Measurements from ENCODE around the gene CDC23.
A peak's percentile ranks its signal among the peaks of the same experiment; 100 is the strongest.

DNA sequence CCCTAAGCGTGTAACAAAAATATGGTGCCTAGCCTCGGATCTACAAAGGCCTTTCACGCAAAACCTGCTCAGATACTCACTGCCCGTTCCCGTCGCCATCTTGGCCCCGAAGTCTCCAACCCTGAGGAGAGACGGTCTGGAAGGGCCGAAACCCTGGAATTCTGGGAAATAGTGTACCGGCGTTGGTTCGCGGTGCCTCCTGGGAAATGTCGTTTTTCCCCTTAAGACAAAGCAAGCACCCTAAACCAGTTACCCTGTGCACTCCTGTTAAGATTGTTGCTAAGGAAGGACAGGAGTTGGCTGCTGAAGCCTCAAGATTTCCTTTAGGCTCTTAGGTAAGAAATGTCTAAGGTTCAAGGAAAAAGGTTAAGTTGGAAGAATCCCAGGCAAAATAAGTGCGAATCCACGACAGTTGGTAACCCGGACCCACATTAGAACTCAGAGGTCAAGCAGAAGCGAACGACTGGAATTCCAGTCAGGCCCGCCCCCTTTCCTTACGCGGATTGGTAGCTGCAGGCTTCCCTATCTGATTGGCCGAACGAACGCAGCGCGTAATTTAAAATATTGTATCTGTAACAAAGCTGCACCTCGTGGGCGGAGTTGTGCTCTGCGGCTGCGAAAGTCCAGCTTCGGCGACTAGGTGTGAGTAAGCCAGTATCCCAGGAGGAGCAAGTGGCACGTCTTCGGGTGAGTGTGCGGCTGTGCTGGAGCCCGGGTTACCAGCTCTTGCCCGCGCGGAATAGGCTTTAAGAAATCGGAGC lies 34.4 kb downstream of the CDC23 start, which contains the start of the genes BRD8 and KIF20A:
- TF ChIP-seq, protein P1, sequence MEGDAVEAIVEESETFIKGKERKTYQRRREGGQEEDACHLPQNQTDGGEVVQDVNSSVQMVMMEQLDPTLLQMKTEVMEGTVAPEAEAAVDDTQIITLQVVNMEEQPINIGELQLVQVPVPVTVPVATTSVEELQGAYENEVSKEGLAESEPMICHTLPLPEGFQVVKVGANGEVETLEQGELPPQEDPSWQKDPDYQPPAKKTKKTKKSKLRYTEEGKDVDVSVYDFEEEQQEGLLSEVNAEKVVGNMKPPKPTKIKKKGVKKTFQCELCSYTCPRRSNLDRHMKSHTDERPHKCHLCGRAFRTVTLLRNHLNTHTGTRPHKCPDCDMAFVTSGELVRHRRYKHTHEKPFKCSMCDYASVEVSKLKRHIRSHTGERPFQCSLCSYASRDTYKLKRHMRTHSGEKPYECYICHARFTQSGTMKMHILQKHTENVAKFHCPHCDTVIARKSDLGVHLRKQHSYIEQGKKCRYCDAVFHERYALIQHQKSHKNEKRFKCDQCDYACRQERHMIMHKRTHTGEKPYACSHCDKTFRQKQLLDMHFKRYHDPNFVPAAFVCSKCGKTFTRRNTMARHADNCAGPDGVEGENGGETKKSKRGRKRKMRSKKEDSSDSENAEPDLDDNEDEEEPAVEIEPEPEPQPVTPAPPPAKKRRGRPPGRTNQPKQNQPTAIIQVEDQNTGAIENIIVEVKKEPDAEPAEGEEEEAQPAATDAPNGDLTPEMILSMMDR (tag by site-specific recombination; IDR thresholded peaks at IDR 0.05), result no peak
- TF ChIP-seq, protein P2, sequence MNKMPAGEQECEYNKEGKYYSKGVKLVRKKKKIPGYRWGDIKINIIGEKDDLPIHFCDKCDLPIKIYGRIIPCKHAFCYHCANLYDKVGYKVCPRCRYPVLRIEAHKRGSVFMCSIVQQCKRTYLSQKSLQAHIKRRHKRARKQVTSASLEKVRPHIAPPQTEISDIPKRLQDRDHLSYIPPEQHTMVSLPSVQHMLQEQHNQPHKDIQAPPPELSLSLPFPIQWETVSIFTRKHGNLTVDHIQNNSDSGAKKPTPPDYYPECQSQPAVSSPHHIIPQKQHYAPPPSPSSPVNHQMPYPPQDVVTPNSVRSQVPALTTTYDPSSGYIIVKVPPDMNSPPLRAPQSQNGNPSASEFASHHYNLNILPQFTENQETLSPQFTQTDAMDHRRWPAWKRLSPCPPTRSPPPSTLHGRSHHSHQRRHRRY (tag by site-specific recombination; IDR thresholded peaks at IDR 0.05), result no peak
- TF ChIP-seq ZNF146 (tag by site-specific recombination; IDR thresholded peaks at IDR 0.05) (no peak), ZNF416 (tag by site-specific recombination; IDR thresholded peaks at IDR 0.05) (no peak), ZNF24 (tag by site-specific recombination; IDR thresholded peaks at IDR 0.05) (peak; percentile 49; the same call in 1 of the 2 replicates), SCRT2 (tag by site-specific recombination; IDR thresholded peaks at IDR 0.05) (no peak), ZNF121 (tag by site-specific recombination; IDR thresholded peaks at IDR 0.05) (no peak), ZNF324 (tag by site-specific recombination; IDR thresholded peaks at IDR 0.05) (no peak), ZNF133 (tag by site-specific recombination; IDR thresholded peaks at IDR 0.05) (no peak)
- TF ChIP-seq, protein P3, sequence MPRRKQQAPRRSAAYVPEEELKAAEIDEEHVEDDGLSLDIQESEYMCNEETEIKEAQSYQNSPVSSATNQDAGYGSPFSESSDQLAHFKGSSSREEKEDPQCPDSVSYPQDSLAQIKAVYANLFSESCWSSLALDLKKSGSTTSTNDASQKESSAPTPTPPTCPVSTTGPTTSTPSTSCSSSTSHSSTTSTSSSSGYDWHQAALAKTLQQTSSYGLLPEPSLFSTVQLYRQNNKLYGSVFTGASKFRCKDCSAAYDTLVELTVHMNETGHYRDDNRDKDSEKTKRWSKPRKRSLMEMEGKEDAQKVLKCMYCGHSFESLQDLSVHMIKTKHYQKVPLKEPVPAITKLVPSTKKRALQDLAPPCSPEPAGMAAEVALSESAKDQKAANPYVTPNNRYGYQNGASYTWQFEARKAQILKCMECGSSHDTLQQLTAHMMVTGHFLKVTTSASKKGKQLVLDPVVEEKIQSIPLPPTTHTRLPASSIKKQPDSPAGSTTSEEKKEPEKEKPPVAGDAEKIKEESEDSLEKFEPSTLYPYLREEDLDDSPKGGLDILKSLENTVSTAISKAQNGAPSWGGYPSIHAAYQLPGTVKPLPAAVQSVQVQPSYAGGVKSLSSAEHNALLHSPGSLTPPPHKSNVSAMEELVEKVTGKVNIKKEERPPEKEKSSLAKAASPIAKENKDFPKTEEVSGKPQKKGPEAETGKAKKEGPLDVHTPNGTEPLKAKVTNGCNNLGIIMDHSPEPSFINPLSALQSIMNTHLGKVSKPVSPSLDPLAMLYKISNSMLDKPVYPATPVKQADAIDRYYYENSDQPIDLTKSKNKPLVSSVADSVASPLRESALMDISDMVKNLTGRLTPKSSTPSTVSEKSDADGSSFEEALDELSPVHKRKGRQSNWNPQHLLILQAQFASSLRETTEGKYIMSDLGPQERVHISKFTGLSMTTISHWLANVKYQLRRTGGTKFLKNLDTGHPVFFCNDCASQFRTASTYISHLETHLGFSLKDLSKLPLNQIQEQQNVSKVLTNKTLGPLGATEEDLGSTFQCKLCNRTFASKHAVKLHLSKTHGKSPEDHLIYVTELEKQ (tag by site-specific recombination; IDR thresholded peaks at IDR 0.05; ENCODE audit: borderline replicate concordance), result no peak
- TF ChIP-seq, protein P4, sequence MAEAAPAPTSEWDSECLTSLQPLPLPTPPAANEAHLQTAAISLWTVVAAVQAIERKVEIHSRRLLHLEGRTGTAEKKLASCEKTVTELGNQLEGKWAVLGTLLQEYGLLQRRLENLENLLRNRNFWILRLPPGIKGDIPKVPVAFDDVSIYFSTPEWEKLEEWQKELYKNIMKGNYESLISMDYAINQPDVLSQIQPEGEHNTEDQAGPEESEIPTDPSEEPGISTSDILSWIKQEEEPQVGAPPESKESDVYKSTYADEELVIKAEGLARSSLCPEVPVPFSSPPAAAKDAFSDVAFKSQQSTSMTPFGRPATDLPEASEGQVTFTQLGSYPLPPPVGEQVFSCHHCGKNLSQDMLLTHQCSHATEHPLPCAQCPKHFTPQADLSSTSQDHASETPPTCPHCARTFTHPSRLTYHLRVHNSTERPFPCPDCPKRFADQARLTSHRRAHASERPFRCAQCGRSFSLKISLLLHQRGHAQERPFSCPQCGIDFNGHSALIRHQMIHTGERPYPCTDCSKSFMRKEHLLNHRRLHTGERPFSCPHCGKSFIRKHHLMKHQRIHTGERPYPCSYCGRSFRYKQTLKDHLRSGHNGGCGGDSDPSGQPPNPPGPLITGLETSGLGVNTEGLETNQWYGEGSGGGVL (tag by site-specific recombination; IDR thresholded peaks at IDR 0.05), result no peak

Measured in HEK293 (cell line).